Chondrocyte (in vitro differentiated cells): Measurements from ENCODE around the gene RPLP1. TPM values are rescaled to one million over a fixed set of nuclear protein-coding genes. Genes with fewer than 3 reads are reported as not detected.

Experiments used
- DNase-seq: peaks from one replicate; pipeline ENCODE4 v3.0.0; 2021; ENCODE audit warnings: mixed read lengths, low spot score
- H3K27ac Mint-ChIP-seq: one replicate; pipeline ENCODE4 v1.8.0; 2021; ENCODE audit warnings: mild to moderate bottlenecking, moderate library complexity, mixed read lengths; ENCODE audit not compliant: unreplicated experiment
- H3K27me3 Mint-ChIP-seq: 2 replicates; pipeline ENCODE4 v1.8.0; 2021; ENCODE audit warnings: low read depth, mixed read lengths
- H3K36me3 Mint-ChIP-seq: 2 replicates; pipeline ENCODE4 v1.8.0; 2021; ENCODE audit warnings: low read depth, mixed read lengths
- H3K4me1 Mint-ChIP-seq: 2 replicates; pipeline ENCODE4 v1.8.0; 2021; ENCODE audit warnings: low read depth, mild to moderate bottlenecking, mixed read lengths
- H3K4me3 Mint-ChIP-seq: one replicate; pipeline ENCODE4 v1.8.0; 2021; ENCODE audit warnings: mild to moderate bottlenecking, moderate library complexity, mixed read lengths; ENCODE audit not compliant: unreplicated experiment
- H3K9me3 Mint-ChIP-seq: 2 replicates; pipeline ENCODE4 v1.8.0; 2021; ENCODE audit warnings: low read depth, mixed read lengths
- CTCF ChIP-seq: fragments of 200-600 bp; sonication (generic); IDR thresholded peaks from 2 replicates; pipeline ENCODE4 v1.5.0; 2021; ENCODE audit warnings: antibody characterized with exemption, mild to moderate bottlenecking, moderate library complexity
- total RNA-seq: library from RNA; stranded (reverse); gene quantifications from 3 replicates; pipeline ENCODE4 v1.2.1, GENCODE V29; 2021

The RPLP1 gene
- total RNA-seq, 1 donor from 2014 or later: 1,473 TPM

- Mint-ChIP-seq H3K9me3 (no peaks in the 10 kb centered on the region), H3K4me1 (no peaks in the 10 kb centered on the region), H3K4me3 (no peak overlapping the region), H3K27me3 (peaks cover 7% of the 10 kb centered on the region), H3K36me3 (no peaks in the 10 kb centered on the region), H3K27ac (no peak overlapping the region)
- DNase-seq: no peak
- no peak for TF ChIP-seq CTCF
Measured at GRCh38 chr15:69497667-69498066, 45.0 kb downstream of the RPLP1 start.

- Mint-ChIP-seq H3K4me3 (no peak overlapping the region), H3K27me3 (peaks cover 7% of the 10 kb centered on the region), H3K9me3 (no peaks in the 10 kb centered on the region)
Measured at GRCh38 chr15:69498282-69498681, 45.7 kb downstream of the RPLP1 start.

GRCh38 chr15:69498987-69499386 lies 46.4 kb downstream of the RPLP1 start:
- Mint-ChIP-seq H3K27me3 (peaks cover 11% of the 10 kb centered on the region), H3K4me1 (no peaks in the 10 kb centered on the region), H3K4me3 (no peak overlapping the region), H3K36me3 (no peaks in the 10 kb centered on the region), H3K27ac (no peak overlapping the region), H3K9me3 (no peaks in the 10 kb centered on the region)
- no peak for DNase-seq
- no peak for TF ChIP-seq CTCF

More at GRCh38 chr15:69498282-69498681, 45.7 kb downstream of the RPLP1 start:
- H3K36me3 Mint-ChIP-seq: no peaks in the 10 kb centered on the region
- no peak overlapping the region for H3K27ac Mint-ChIP-seq
- TF ChIP-seq CTCF: no peak
- H3K4me1 Mint-ChIP-seq: no peaks in the 10 kb centered on the region
- no peak for DNase-seq

- Mint-ChIP-seq H3K36me3 (peaks cover 1% of the 10 kb centered on the region), H3K4me3 (no peak overlapping the region), H3K27ac (no peak overlapping the region), H3K27me3 (peaks cover 15% of the 10 kb centered on the region), H3K4me1 (no peaks in the 10 kb centered on the region), H3K9me3 (no peaks in the 10 kb centered on the region)
- TF ChIP-seq CTCF: no peak
- DNase-seq: no peak
Measured at GRCh38 chr15:69499521-69500211, 47.0 kb downstream of the RPLP1 start.

GRCh38 chr15:69500339-69500738 lies 47.7 kb downstream of the RPLP1 start:
- Mint-ChIP-seq H3K9me3 (no peaks in the 10 kb centered on the region), H3K4me1 (no peaks in the 10 kb centered on the region), H3K27ac (no peak overlapping the region), H3K36me3 (peaks cover 1% of the 10 kb centered on the region), H3K27me3 (peaks cover 15% of the 10 kb centered on the region), H3K4me3 (no peak overlapping the region)
- no peak for TF ChIP-seq CTCF
- DNase-seq: no peak
